GM21390 (cell line): Measurements from ENCODE around the gene ZNF740.
"Not testable (repeated sequence)": the region's sequence is repeated elsewhere in the genome, so short reads cannot be mapped to it uniquely, and the experiment has no call there.

Experiments
- ATAC-seq: cut with Tn5 transposase; IDR thresholded peaks from one replicate; pipeline ENCODE4 v1.9.1; 2021; ENCODE audit not compliant: unreplicated experiment

ZNF740 gene, protein sequence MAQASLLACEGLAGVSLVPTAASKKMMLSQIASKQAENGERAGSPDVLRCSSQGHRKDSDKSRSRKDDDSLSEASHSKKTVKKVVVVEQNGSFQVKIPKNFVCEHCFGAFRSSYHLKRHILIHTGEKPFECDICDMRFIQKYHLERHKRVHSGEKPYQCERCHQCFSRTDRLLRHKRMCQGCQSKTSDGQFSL

DNA sequence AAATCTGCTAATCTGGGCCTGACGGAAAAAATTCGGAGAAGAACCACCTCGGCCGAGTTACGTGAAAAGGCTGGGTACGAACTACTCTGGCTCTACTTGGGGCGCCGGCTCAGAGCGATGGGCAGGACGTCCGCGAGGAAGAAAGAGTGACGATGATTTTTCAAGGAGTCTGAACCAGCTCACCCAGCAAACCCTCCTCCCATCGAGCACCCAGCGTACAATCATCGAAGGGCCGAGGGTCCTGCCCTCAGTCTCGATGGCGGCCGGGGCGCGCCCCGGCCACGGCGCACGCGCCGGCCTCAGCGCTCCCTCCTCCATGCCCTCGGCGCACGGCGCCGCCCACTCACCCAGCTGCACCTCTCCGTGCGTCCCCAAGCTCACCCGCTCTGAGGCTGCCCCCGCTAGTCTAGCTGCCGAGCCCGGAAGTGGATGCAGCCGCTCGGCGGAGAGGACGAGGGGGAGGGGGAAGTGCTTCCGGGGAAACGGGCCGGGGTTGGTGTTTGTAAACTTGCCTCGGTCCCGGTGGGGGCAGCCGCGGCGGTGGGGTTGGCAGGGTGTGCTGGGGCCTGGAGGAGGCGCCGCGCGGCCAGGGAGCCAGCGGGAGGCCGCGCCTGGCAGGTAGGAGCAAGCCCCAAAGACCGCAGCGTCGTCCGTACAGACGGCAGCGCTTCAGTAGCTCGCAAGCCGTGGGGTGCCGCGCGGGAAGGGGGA is at the start of gene ZNF740, which contains the start of gene CSAD:
ZNF740 (plus strand) TSS at position 503 of the 711 bp plus-strand sequence. CDS start 1,262 bp downstream, outside the sequence.
CSAD (minus strand) TSS at position 706 of the 711 bp plus-strand sequence. CDS start 7,455 bp downstream, outside the sequence.
- peak; percentile 92 for ATAC-seq

DNA sequence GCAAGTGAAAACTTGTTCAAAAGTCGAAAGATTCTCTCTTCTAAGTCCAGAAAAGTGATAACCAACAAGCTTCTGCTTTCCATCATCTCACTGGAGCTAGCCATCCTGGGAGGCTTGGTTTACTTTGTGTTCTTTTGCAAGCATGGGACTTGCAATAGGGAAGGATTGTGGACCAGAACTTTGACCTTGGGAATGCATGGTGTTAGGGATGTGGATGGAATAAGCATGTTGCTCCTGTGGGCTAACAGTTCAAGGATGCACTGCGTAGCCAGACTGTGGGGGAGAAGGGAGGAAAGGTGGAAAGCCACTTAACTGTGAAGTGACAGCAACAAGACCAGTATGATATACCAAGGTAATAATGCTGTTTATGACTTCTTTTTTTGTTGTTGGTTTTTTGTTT is 48.7 kb upstream of the ZNF740 start:
- no peak for ATAC-seq

DNA sequence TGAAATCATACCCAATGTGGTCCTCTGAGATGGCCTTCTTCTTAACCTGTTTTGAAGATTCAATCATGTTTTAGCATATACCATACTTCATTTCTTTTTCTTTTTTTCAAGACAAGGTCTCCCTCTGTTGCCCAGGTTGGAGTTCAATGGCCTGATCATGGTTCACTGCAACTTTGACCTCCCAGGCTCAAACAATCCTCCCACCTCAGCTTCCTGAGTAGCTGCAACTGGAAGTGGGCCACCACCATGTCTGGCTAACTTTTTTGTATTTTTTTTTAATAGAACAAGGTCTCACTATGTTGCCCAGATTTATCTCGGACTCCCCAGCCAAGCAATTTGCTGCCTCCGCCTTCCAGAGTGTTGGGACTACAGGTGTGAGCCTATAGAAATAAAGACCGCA is 46.8 kb upstream of the ZNF740 start:
- no peak for ATAC-seq

DNA sequence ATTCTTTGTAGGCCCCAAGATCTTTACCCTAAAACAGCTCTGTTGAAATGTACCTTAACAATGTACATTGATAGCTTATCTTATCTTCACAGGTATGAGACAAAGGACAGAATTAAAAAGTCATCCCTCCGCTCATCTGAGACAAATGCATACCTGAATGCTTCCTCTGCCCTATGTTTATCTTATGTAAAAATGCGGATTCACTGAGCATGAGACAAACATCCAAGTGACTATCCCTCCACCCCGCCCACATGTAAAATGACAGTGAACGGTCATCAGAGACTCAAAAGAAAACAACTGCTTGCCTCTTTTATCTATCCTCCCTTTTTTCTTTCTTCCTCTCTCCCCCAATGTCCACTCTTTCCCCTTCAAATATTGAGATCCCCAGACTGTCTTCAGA is 37.2 kb upstream of the ZNF740 start:
- ATAC-seq = no peak

DNA sequence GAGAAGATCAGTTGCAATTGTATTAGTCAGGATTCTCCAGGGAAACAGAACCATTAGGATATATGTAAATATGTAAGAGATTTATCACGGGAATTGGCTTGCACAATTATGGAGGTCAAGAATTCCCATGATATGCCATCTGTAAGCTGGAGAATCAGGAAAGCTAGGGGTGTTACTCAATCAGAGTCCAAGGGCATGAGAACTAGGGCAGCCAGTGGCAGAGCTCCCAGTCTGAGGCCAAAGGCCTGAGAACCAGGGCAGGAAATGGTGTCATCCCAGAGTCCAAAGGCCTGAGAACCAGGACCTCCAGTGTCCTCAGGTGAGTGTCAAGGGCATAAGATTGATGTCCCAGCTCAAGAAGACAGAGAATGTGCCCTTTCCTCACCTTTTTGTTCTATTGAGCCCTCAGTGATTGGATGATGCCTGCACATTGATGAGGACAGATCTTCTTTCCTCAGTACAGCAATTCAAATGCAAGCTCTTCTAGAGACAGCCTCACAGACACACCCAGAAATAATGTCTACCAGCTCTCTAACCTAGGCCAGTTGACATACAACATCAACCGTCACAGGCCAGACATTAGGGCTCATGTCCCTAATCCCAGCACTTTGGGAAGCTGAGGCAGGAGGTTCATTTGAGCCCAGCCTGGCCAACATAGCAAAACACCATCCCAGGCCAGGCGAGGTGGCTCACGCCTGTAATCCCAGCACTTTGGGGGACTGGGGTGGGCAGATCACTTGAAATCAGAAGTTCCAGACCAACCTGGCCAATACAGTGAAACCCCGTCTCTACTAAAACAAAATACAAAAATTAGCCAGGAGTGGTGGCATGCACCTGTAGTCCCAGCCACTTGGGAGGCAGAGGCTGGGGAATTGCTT is 34.9 kb upstream of the ZNF740 start:
- ATAC-seq = no peak

DNA sequence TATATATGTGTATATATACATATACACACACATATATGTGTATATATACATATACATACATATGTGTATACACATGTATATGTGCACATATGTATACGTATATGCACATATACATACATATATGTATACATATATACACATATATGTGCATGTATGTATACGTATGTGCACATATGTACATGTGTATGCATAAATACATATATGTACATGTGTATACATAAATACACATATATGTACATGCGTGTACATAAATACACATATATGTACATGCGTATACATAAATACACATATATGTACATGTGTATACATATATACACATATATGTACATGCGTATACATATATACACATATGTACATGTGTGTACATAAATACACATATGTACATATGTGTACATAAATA is 33.3 kb upstream of the ZNF740 start:
- no peak for ATAC-seq

DNA sequence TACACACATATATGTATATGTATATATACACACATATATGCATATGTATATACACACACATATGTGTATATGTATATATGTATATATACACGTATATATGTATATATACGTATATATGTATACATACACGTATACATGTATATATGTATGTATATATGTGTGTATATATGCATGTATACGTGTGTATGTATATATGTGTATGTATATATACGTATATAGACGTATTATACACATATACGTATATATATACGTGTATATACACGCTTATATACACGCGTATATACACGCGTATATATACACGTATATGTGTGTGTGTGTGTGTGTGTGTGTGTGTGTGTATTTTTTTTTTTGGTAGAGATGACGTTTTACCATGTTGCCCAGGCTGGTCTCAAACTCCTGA is 32.9 kb upstream of the ZNF740 start:
- no peak for ATAC-seq

DNA sequence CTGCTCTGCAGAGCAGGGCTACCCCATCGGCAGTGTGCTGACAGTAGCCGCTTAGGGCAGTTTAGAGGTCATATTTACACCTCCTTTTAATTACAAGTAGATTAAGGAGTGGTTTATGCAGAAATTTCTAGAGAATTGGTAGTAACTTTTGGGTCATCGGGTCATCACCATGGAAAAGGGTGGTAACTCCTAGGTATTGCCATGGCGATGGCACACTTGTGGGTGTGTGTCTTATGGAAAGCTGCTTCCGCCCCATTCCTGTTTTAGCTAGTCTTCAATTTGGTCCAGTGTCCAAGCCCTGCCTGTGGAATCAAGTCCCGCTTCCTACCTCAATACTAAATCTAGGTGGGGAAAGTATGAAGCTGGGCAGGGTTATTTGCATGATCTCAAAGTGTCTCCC is 29.5 kb upstream of the ZNF740 start:
- ATAC-seq = no peak

DNA sequence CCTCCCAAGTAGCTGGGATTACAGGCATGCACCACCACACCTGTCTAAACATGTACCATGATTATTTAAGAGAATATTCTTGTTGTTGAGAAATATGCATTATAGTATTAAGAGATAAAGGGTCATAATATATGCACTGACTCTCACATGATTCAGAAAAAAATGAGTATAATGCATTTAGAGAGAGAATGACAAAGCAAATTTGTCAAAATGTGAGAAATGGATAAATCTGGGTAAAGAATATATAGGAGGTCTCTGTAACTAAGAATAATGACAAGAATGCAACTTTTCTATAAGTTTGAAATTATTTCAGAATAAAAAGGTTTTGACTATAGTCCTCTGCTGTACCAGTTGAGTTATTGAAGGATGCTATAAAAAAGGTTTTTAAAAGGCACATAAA is 28.1 kb upstream of the ZNF740 start:
- ATAC-seq = no peak

DNA sequence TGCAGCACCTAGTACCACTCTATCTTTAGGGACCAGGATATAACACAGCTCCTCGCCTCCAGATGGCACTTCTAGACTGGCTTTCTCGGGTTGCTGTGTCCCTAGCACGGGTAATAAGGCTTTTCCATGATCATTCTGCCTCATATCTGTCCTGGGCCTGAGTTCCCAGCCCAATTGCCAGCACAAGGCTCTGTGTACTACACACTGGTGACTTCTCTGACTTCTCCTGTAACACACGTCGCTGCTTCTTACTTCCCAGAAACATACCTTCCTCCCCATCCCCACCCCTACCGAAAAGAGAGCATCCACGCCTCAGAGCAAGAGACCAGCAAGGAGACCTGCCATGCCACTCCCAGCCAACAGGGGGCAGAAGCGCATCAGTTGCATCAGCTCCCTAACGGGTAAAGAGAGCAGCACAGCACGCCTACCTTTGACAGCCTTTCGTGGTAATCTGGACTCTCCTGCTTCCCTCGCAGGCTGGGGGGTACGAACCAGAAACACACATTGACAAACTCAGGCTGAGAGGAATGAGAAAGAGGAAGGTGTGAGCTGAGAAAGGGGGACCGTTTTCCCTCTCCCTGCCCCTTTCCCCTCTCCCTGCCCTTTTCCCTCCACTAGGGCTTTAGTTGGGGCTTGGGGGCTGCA is 21.2 kb upstream of the ZNF740 start:
- ATAC-seq = peak; percentile 78

DNA sequence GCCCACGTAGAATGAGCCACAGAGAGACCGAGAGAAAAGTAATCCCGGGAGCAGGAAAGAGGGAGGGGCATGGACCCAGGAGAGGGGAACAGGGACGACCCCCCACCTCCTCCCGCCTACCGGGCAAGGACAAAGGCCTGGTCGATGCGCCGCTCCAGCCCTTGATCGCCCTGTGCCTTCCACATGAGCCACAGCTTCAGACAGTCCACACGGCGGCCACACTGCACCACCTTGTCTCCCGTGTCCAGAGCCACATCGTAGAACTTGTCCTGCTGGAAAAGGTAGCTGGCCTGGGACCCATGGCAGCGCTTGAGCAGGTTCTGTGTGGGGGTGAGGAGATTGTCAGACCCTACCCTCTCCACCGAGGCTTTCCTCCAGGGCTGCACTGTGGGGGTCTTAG is 20.5 kb upstream of the ZNF740 start:
- no peak for ATAC-seq

DNA sequence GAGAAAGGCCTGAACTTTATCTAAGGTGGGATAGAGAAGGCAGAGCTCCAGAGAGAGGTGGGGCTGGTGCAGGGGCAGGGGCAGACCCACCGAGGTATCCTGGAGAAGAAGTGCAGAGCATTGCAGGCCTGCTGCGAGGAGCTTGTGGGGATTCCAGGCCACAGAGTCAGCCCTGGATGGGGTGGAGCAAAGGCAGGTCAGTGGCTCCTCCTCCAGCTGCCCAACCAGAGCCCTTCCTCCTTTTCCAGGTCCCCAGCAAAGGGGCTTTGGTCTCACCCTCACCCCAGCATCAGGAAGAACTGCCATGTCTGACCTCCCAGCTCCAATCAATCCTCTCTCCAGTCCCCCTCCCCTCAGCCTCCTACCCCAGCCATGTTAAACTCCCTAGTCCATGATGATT is 19.8 kb upstream of the ZNF740 start:
- no peak for ATAC-seq

DNA sequence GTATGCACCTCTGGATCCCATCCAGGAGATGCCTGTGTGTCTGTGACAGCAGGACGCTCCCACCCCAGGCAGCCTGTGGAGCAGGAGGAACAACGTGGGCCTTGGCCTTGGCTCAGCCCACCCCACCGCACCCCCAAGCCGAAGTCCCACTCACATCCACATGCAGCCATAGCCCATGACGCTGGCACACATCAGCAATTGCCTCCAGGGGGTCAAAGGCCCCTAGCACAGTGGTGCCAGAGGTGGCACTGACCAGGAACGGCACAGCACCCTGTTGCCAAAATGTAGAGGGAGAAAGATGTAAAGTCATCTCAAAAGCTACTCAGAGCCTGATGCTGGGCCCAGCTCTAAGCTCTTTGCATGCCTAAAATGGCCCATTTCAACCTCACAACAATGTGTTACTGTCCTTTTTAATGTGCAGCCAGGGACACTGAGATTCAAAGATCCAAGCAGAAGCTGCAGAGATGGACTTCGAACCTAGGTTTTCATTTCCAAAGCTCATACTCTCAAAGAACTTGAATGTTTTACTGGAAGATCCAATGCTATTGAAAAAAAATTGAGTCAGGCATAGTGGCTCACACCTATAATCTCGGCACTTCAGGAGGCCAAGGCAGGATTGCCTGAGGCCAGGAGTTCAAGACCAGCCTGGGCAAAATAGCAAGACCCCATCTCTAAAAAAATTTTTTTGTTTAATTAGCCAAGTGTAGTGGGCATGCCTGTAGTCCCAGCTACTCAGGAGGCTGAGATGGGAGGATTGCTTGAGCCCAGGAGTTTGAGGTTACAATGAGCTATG is 19.2 kb upstream of the ZNF740 start:
- no peak for ATAC-seq

DNA sequence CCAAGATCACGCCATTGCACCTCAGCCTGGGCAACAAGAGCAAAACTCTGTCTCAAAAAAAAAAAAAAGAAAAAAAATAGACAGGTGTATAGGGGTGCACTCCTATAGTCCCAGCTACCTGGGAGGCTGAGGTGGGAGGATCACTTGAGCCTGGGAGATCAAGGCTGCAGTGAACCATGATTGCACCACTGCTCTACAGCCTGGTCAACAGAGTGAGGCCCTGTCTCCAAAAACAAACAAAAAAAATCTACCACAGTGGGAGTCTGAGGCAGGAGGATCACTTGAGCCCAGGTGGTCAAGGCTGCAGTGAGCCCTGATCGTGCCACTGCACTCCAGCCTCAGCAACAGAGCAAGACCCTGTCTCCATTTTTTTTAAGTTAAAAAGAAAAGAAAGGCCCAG is 17.5 kb upstream of the ZNF740 start:
- not testable (repeated sequence) for ATAC-seq

DNA sequence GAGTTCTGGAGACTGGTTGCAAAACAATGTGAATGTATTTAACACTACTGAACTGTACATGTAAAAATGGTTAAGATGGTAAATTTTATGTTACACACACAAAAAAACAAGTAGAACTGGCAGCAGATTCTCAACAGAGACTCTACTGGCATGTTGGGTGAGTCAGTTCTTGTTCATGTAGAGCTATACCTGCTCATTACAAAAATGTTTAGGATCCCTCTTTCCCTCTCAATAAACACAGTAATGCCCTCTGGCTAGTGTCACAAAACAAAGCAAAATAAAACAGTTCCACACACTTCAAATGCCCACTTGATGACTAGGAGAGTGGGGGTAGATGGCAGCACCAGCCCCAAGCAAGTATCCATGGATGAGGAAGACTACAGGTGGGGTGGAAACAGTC is 13.7 kb upstream of the ZNF740 start:
- ATAC-seq = no peak

DNA sequence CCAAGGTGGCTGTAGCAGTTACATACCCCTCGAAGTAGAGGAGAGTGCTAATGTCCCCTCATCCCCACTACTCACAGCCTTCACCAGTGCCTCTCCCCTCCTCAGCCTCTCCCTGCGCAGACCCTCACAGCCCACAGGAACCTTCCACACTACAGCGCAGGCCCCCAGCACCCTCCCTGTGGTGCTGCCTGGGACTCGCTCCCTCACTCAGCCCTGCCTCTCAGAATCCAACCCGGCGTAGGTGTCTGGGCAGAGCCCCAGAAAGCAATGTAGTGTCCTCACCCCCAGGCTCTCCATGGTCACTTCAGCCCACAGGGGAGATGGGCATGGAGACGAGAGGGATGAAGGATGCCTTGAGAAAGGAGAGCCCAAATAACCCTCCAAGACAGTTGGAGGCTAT is 10.9 kb upstream of the ZNF740 start:
- no peak for ATAC-seq

DNA sequence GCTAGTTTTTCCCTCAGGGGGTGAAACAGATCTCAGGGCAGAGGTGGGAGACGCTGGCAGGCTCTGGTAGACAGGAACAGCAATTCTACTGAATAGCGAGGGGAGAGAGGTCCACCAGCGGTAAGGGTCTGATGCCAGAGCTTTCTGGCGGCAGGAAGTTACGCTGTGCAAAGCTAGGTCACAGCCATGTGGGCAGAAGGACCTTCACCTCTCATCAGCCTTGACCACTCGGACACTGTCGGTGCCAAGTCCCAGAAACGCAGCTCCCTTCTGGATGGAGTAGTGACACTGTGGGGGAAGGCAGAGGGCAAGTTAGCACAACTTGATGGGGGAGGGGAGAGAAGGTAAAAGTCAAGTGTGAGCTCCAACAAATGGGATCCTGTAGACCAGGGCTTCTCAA is 10.3 kb upstream of the ZNF740 start:
- ATAC-seq = no peak

DNA sequence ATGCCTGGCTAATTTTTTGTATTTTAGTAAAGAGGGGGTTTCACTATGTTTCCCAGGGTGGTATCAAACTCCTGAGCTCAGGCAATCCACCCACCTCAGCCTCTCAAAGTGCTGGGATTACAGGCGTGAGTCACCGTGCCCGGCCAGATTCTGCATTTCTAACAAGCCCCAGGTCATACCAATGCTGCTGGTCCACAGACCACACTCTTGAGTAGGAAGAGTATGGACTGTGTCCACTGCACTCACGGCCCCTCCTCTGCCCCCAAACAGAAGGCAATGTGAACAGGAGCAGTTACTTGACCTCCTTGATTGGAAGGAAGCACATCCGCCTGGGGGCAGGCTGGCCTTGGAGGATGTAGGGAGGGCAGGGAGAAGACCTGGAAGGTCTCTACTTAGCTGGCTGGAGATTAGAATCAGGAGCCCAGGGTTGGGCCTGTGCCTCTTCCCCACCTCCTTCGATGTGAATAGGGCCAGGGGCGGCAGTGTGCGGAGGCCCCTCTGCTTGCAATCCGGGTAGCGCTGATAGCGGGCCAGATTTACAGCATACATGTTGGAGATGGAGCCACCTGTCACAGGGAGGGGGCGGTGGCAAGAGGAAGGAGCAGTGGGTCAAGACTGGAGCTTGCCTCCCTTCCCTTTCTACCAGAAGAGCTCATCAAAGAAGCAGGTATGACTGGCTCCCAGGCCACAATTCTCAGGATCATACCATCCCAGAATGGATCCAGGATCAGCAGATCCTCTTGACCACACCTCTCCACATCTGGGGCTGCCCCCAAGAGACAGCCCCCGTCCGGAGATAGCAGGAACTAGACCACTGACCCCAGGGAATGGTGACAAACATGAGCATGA is 9.4 kb upstream of the ZNF740 start:
- no peak for ATAC-seq

DNA sequence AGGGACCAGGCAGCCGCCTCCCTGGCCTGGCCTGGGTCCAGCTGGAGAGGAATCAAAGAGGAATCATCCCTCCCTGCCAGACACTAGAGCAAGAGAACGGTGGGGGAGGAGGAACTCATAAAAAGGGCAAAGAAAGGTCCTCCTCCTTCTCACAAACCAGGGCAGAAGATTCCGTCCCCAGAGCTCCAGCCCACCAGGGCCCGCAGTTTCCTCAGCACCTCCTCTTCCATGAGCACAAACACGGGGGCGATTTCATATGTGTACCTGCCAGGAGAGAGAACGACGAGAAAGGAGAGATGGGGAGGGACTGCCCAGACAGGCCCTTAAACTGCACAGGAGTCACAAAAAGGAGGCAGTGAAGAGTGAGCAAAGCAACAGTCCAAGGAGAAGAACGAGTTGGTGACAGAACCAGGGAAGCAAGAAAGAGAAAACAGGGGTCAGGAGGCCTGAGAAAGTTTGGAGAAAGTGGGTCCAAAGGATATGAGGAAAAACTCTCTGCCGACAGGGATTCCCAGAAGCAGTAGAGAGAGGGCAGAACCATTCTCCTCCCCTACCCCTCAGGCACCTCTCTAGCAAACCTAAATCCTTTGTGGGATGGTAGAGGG is 8.7 kb upstream of the ZNF740 start:
- ATAC-seq = no peak
